B cell (primary cell): ENCODE data around the gene ASMTL. TPM values are rescaled to one million over a fixed set of nuclear protein-coding genes. Genes with fewer than 3 reads are reported as not detected.

Experiments
- ATAC-seq: fragments of 200-7000 bp; cut with Tn5 transposase; one replicate; pipeline ENCODE4 v1.10.0; 2021; ENCODE audit warnings: low read depth, mild to moderate bottlenecking, moderate number of reproducible peaks, moderate library complexity
- CTCF ChIA-PET: fragments of 350-600 bp; sonication (Branson Sonifier 250); formaldehyde crosslinking; loops from one replicate; lab custom pipeline; 2021; ENCODE audit warnings: antibody characterized with exemption, inconsistent platforms; lab: Charles Lee
- POLR2A ChIA-PET: fragments of 350-600 bp; sonication (Branson Sonifier 250); formaldehyde crosslinking; loops from one replicate; lab custom pipeline; 2021; ENCODE audit warnings: antibody characterized with exemption; lab: Charles Lee
- DNase-seq: peaks from one replicate; pipeline ENCODE4 v3.0.0; 2013
- H2AFZ ChIP-seq: 2 replicates; pipeline ENCODE4 v1.6.1; 2012; ENCODE audit warnings: mild to moderate bottlenecking, low read depth, low read length; ENCODE audit not compliant: insufficient read depth, poor library complexity, severe bottlenecking
- H3K27ac ChIP-seq, 2 donors: 1 replicate in 1 of 2; 2 replicates in 1 of 2; pipeline ENCODE4 v1.5.1; 2012 to 2013; ENCODE audit warnings: low read length in 2 of 2, mild to moderate bottlenecking in 2 of 2, moderate library complexity in 1 of 2
- H3K27me3 ChIP-seq, 4 experiments: fragments of 200-600 bp in 1 of 4; sonication (generic) in 1 of 4; replicated peaks in 1 of 4; 1 replicate in 2 of 4; 2 replicates in 2 of 4; pipeline versions ENCODE4 v1.6.1 to v1.7.0; 2013 to 2016; ENCODE audit warnings: low read length in 3 of 4, mild to moderate bottlenecking in 2 of 4, mixed read lengths in 1 of 4, moderate library complexity in 1 of 4; ENCODE audit not compliant: insufficient read depth in 4 of 4, control insufficient read depth in 3 of 4; ENCODE audit errors: control extremely low read depth in 1 of 4
- H3K36me3 ChIP-seq, 2 experiments: replicated peaks in 1 of 2; 1 replicate in 1 of 2; 2 replicates in 1 of 2; pipeline versions ENCODE4 v1.6.1 to v1.7.1; 2013; ENCODE audit warnings: low read length in 1 of 2; ENCODE audit not compliant: insufficient read depth in 2 of 2, control insufficient read depth in 1 of 2; ENCODE audit errors: control extremely low read depth in 1 of 2, extremely low read depth in 1 of 2
- H3K4me1 ChIP-seq, 2 donors: fragments of 200-600 bp in 1 of 2; sonication (generic) in 1 of 2; 1 replicate in 1 of 2; 2 replicates in 1 of 2; pipeline versions ENCODE4 v1.5.1 to v1.6.1; 2013 to 2017; ENCODE audit warnings: low read length in 2 of 2; ENCODE audit not compliant: control insufficient read depth in 2 of 2, insufficient read depth in 2 of 2
- H3K4me2 ChIP-seq: replicated peaks from 2 replicates; pipeline ENCODE3; 2012; ENCODE audit warnings: mild to moderate bottlenecking, low read depth, low read length; ENCODE audit not compliant: poor library complexity, severe bottlenecking
- H3K4me3 ChIP-seq, 5 experiments: fragments of 200-600 bp in 1 of 5; sonication (generic) in 1 of 5; 1 replicate in 3 of 5; 2 replicates in 2 of 5; pipeline versions ENCODE4 v1.5.1 to v1.7.0; 2011 to 2016; ENCODE audit warnings: low read length in 4 of 5, mild to moderate bottlenecking in 4 of 5, low read depth in 2 of 5, control low read depth in 1 of 5, moderate library complexity in 1 of 5; ENCODE audit not compliant: insufficient read depth in 1 of 5; ENCODE audit errors: control extremely low read depth in 1 of 5, extremely low read depth in 1 of 5
- H3K79me2 ChIP-seq: fragments of 200-600 bp; sonication (generic); one replicate; pipeline ENCODE4 v1.6.0; 2016; ENCODE audit warnings: low read length; ENCODE audit not compliant: control insufficient read depth, insufficient read depth
- H3K9ac ChIP-seq: fragments of 200-600 bp; sonication (generic); 2 replicates; pipeline ENCODE4 v1.6.1; 2017; ENCODE audit warnings: mild to moderate bottlenecking, low read length, moderate library complexity
- H3K9me3 ChIP-seq, 3 donors: one replicate each; pipeline versions ENCODE4 v1.6.1 to v1.7.1; 2013; ENCODE audit warnings: low read length in 2 of 3; ENCODE audit not compliant: control insufficient read depth in 2 of 3, insufficient read depth in 1 of 3; ENCODE audit errors: control extremely low read depth in 1 of 3
- H4K20me1 ChIP-seq: 2 replicates; pipeline ENCODE4 v1.6.0; 2012; ENCODE audit warnings: mild to moderate bottlenecking, low read length; ENCODE audit not compliant: insufficient read depth, control insufficient read depth, poor library complexity, severe bottlenecking
- H3K27ac Mint-ChIP-seq: one replicate; pipeline ENCODE4 v1.8.0; 2021; ENCODE audit warnings: mixed read lengths
- H3K27me3 Mint-ChIP-seq: one replicate; pipeline ENCODE4 v1.8.0; 2021; ENCODE audit warnings: mixed read lengths
- H3K4me1 Mint-ChIP-seq: one replicate; pipeline ENCODE4 v1.8.0; 2021; ENCODE audit warnings: mixed read lengths
- H3K4me3 Mint-ChIP-seq: one replicate; pipeline ENCODE4 v1.8.0; 2021; ENCODE audit warnings: mixed read lengths
- H3K9me3 Mint-ChIP-seq: one replicate; pipeline ENCODE4 v1.8.0; 2022; ENCODE audit warnings: mixed read lengths; ENCODE audit not compliant: insufficient read depth
- CTCF ChIP-seq: fragments of 200-600 bp; IDR thresholded peaks from one replicate; pipeline ENCODE4 v1.8.0; 2022; ENCODE audit warnings: antibody characterized with exemption, mild to moderate bottlenecking
- EZH2 ChIP-seq: IDR thresholded peaks from 2 replicates; pipeline ENCODE4 v1.6.1; 2012; ENCODE audit warnings: borderline replicate concordance, low read depth, mild to moderate bottlenecking, moderate library complexity, low read length; ENCODE audit not compliant: insufficient read depth, poor library complexity, severe bottlenecking
- WGBS: methylation state at CpG from one replicate; pipeline ENCODE4 v1.1.5; 2013; ENCODE audit warnings: missing lambda C conversion rate; ENCODE audit not compliant: insufficient coverage; 5-methylcytosine and 5-hydroxymethylcytosine counted together
- intact Hi-C: fragments of 100-400 bp; cut with micrococcal nuclease; formaldehyde crosslinking; loops from one replicate; pipeline ENCODE4 v1.10.0; 2022
- polyA plus RNA-seq: library from polyadenylated mRNA; depleted of rRNA; stranded (reverse); fragments of >200 nt; gene quantifications from 2 replicates; pipeline ENCODE4 v1.2.3, GENCODE V29; 2012
- total RNA-seq, 2 donors: library from RNA; stranded (reverse); fragments of 120-200 nt in 1 of 2; gene quantifications; 1 replicate in 1 of 2; 2 replicates in 1 of 2; pipeline versions ENCODE4 v1.2.3 to v1.2.4, GENCODE V29; 2013 to 2022

Gene ASMTL
- total and polyA plus RNA-seq, 2 donors (not counting 1 experiment from before 2014, with no cell fraction given) = 33.3 to 52.9 TPM

- H3K4me3 Mint-ChIP-seq = no peak overlapping the region
- Histone ChIP-seq H3K4me1 (no peaks in the 10 kb centered on the region), H3K4me3 (no peak overlapping the region), H2AFZ (no peak overlapping the region), H3K36me3 (peaks cover 0 to 9% of the 10 kb centered on the region in 2 experiments), H3K9ac (no peak overlapping the region), H3K27me3 (no peaks in the 10 kb centered on the region), H4K20me1 (no peaks in the 10 kb centered on the region), H3K79me2 (no peaks in the 10 kb centered on the region), H3K27ac (no peak overlapping the region), H3K9me3 (peaks cover 0 to 16% (median 0%) of the 10 kb centered on the region in 3 donors), H3K4me2 (no peak overlapping the region)
- no peaks in the 10 kb centered on the region for H3K4me1 Mint-ChIP-seq
- DNase-seq (no peak), ATAC-seq (no peak)
- no peak for TF ChIP-seq EZH2
- no peak for TF ChIP-seq CTCF
- H3K27ac Mint-ChIP-seq = no peak overlapping the region
- WGBS = 83% methylated on average over 3 of the region's 6 CpGs
- POLR2A ChIA-PET = no interaction called here
- intact Hi-C loops = no loop called here
- H3K9me3 Mint-ChIP-seq = no peaks in the 10 kb centered on the region
- H3K27me3 Mint-ChIP-seq = no peaks in the 10 kb centered on the region
- CTCF ChIA-PET = no interaction called here
Observed at GRCh38 chrX:1358793-1359476, 93.8 kb downstream of the ASMTL start.

GRCh38 chrX:1357993-1358392 lies 94.7 kb downstream of the ASMTL start:
- Mint-ChIP-seq H3K27ac (no peak overlapping the region), H3K4me1 (no peaks in the 10 kb centered on the region), H3K4me3 (no peak overlapping the region), H3K27me3 (no peaks in the 10 kb centered on the region), H3K9me3 (no peaks in the 10 kb centered on the region)
- Histone ChIP-seq H3K4me1 (no peaks in the 10 kb centered on the region), H3K4me3 (no peak overlapping the region), H3K9me3 (peaks cover 0 to 16% (median 0%) of the 10 kb centered on the region in 3 donors), H3K27me3 (no peaks in the 10 kb centered on the region), H3K79me2 (no peaks in the 10 kb centered on the region), H3K27ac (no peak overlapping the region), H2AFZ (no peak overlapping the region), H3K36me3 (peaks cover 0 to 9% of the 10 kb centered on the region in 2 experiments), H3K9ac (no peak overlapping the region), H4K20me1 (no peaks in the 10 kb centered on the region), H3K4me2 (no peak overlapping the region)
- CTCF ChIA-PET = no interaction called here
- ATAC-seq (no peak), DNase-seq (no peak)
- 97% methylated on average over 5 of the region's 10 CpGs for WGBS
- TF ChIP-seq EZH2 (no peak), CTCF (no peak)
- intact Hi-C loops = no loop called here
- POLR2A ChIA-PET = no interaction called here
